Lung microvascular endothelial cell (primary cell): ENCODE measurements around the gene SEMA6B. TPM values are rescaled to one million over a fixed set of nuclear protein-coding genes. Genes with fewer than 3 reads are reported as not detected.
A peak's percentile ranks its signal among the peaks of the same experiment; 100 is the strongest.
"Not testable (repeated sequence)": the region's sequence is repeated elsewhere in the genome, so short reads cannot be mapped to it uniquely, and the experiment has no call there.

Source experiments
- DNase-seq, 2 donors: peaks; one replicate each; pipeline versions ENCODE4 v3.0.0 to v3.0.0-alpha.2; 2010; ENCODE audit warnings: low read depth in 2 of 2
- total RNA-seq: library from RNA; depleted of rRNA; stranded (reverse); fragments of >200 nt; gene quantifications from 2 replicates; pipeline ENCODE4 v1.2.1, GENCODE V29; 2014

SEMA6B gene
- total RNA-seq, 1 donor from 2014 or later = 18.1 TPM

- DNase-seq = peak in 1 of 2 donors; percentile 69
Observed at GRCh38 chr19:4547303-4548237, 11.9 kb downstream of the SEMA6B start.

DNA sequence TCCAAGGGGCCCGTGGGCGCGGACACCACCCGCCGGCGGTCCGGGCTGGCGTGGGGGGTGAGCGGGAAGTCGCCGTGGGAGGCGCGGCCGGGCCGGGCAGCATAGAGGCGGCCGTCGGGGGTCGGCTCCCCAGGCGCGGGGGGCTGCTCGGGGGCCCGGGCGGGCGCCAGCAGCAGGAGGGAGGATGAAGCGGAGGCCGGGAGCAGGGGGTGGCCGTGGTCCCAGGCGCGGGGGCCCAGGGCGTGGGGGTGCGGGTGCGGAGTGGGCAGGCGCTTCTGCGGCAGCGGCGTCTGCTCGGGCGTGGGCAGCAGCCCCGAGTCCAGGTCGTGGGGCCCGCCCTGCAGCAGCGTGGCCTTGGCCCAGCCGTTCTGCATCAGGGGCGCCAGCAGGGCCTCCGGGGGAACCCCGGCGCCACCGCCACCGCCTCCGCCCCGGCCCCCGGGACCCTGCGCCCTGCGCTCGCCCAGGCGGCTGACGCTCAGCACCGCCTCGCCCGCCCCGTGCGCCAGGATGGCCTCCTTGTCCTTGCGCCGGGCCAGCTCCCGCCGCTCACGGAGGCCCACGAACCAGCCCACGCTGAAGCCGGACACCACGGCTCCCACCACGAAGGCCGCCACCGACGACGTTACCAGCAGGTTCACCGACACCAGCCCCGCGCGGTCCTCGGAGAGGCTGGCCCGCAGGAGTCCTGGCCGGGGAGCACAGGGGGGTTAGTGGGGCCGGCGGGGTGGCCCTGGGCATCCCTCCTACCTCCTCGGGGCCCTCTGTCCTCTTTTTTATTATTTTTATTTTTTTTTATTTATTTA, 15.4 kb downstream of the SEMA6B start:
- no peak for DNase-seq

GRCh38 chr19:4542896-4543841, 16.3 kb downstream of the SEMA6B start:
- DNase-seq = no peak

DNA sequence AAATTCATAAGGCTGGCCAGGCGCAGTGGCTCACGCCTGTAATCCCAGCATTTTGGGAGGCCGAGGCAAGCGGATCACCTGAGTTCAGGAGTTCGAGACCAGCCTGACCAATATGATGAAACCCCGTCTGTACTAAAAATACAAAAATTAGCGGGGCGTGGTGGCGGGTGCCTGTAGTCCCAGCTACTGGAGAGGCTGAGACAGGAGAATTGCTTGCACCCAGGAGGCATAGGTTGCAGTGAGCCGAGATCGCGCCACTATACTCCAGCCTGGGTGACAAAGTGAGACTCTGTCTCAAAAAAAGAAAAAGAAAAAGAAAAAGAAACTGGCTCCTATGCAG, 17.7 kb downstream of the SEMA6B start:
- not testable (repeated sequence) for DNase-seq

DNA sequence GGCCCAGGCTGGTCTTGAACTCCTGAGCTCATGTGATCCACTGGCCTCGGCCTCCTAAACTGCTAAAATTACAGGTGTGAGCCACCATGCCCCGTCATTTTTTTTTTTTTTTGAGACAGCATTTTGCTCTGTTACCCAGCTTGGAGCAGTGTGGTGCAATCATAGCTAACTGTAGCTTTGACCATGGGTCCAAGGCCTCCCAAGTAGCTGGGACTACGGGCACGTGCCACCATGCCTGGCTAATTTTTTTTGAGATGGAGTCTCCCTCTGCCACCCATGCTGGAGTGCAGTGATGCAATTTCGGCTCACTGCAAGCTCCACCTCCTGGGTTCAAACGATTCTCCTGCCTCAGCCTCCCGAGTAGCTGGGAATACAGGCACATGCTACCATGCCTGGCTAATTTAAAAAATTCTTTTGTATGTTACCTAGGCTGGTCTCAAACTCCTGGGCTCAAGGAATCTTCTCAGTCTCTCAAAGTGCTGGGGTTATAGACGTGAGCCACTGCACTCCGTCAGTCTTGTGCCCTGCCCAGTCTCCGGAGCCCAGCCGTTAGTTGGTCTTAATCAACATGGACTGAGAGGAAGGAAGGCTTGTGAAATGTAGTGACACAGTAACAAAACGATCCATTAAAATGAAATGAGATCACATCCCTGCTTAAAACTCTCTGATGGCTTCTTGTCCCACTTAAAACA, 18.2 kb downstream of the SEMA6B start:
- no peak for DNase-seq

DNA sequence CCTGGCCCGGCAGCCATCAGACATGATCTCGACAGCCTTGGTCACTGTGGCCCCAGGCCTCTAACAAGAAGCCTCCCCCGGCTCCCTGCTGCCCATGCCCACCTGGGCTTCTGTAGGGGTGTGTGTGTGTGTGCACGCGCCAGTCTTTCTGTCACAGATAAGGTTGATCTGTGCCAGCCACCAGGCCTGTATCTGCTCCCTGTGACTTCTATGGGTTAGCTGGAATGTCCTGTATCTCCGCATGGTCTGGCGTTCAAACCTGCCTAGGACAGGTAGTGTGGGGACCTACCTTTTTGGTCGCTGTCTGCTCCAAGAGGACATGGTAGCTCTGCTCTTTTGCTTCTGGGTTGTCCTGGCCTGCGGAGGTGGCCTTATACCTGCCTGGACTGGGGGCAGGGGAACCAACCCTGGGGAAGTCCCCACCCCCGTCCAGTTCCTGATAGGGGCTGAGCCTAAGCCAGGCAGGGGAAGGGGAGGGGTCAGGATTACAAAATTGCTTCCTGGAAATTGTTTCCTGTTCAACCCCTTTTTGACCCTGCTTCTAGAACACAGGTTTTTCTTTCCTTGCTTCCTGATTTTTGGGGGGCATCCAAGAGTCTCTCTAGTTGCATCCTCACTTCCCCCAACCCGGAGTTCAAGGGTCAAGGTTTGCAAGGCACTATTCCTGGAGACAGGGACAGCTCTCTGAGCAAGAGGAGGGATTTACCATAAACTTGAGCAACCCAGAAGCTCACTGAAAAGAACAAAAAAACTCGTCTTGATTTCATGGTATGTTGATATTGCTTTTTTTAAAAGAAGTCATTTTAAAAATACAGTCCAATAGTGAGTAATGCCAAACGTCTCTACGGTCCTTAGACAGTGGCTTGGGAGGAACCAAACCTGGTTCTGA, 19.5 kb downstream of the SEMA6B start, which contains the start of gene LRG1:
Gene LRG1 (minus strand): TSS at position 344 of the 889 bp plus-strand sequence. CDS start 23 bp downstream, at position 321.
- DNase-seq = peak in 1 of 2 donors; percentile 77

DNA sequence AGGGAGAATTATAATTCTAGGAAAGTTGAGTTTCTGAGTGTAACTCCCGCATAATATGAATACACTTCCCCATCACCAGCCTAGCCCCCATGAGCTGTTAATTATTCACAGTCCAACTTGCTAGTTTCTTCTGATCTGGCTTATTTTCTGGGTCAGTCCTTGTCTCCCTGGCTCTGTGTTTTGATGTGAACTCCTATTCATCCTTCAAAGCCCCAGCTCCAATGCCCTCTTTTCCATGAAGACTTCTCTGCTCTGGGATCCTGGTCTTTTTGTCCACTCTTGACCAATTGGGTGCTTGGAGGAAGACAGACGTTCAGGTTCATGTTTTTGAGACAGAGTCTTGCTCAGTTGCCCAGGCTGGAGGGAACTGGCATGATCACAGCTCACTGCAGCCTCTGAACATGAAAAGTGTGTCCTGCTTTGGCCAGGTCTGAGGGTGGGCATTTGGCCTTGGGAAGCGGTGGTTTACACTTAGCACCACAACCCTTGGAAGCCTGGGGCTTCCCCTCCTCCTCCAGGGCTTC, 20.3 kb downstream of the SEMA6B start:
- DNase-seq = no peak

DNA sequence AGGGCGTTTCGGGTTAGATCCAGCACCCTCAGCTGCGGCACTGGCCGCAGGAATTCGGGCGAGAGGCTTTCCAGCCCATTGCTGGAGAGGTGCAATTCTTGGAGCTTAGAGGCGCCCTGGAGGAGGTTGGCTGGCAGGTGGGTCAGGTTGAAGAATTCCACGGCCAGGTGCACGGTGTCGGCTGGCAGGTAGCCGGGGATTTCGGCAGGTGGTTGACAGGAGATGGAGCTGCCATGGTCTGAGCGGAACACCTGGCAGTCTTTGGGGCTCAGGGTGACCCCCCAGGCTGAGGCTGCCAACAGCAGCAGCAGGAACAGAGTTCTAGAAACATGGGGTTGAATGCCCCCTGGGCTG, 20.9 kb downstream of the SEMA6B start:
- no peak for DNase-seq

DNA sequence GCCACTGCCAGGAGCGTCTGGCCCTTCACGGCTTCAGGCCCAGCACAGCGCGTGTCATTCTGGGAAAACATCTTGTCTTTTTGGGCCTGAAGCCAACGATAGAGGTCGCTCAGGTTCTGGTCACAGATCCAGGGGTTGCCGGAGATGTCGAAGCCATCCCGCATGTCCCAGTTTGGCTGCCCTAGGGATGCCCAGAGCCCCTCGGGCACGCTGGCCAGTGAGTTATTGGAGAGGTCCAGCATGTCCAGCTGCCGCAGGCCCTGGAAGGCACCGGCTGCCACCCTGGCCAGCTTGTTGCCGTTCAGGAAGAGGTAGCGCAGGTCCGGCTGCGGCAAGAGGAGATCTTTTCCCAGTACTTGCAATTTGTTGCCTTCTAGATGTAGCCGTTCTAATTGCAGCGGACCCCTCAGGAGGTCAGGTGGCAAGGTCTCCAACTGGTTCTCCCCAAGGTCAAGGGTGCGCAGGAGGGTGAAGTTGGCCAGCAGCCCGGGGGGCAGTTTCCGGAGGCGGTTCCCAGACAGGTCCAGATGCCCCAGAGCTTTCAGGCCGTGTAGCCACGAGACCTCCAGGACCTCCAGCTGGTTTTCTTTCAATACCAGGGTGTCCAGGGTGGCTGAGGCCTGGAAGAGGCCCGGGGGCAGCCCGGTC, 21.4 kb downstream of the SEMA6B start:
- DNase-seq = no peak

GRCh38 chr19:4536798-4537197, 22.7 kb downstream of the SEMA6B start:
- no peak for DNase-seq

- DNase-seq = peak; percentile 45 to 89
Observed at GRCh38 chr19:4534836-4535658, 24.4 kb downstream of the SEMA6B start, which contains the start of gene PLIN5. Gene PLIN5, minus strand, starts transcription at chr19:4535224. Its CDS starts 1,150 bp downstream, at chr19:4534074.

DNA sequence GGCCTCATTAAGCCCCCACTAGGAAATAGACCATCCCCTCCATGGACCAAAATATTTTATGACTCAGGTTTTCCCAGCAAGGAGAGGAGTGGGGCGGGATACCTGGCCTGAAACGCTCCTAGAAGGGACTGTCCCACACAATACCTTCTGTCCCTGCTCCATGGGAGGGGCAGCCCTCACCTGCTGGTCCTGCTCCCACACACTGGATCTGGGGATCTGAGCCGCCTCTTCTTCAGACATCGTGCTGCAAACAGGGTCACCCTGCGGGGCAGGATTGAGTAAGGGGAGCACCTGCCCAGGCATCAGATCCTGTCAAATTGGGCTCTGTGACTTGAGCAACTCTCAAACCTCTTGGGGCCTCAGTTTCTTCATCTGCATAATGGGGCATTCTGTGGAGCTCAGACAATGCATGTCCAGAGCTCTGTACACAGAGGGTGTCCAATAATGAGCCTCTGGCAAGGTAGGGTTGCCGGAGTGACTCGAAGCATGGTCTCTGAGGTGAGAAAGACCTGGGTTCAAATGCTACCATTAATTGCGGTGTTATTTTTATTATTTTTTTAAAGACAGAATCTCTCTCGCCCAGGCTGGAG, 25.6 kb downstream of the SEMA6B start:
- DNase-seq = no peak

DNA sequence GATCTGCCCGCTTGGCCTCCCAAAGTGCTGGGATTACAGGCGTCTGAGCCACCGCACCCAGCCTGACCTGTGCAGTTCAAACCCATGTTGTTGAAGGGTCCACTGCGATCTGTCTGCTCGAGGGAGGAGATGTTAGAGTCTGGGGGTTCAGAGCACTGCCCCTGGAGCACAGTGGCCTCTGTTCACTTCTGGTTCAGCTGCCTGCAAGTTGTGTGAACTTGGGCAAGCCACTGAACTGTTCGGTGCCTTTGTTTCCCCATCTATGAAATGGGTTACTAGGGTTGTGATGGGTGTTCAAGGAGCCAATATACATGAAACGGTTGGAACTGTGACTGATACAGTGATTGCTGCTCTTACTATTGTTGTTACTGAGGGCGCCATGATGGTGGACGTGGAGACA, 26.1 kb downstream of the SEMA6B start:
- no peak for DNase-seq

GRCh38 chr19:4531562-4532165, 27.8 kb downstream of the SEMA6B start:
- DNase-seq = no peak

- DNase-seq = no peak
Observed at GRCh38 chr19:4529924-4530522, 29.5 kb downstream of the SEMA6B start.

DNA sequence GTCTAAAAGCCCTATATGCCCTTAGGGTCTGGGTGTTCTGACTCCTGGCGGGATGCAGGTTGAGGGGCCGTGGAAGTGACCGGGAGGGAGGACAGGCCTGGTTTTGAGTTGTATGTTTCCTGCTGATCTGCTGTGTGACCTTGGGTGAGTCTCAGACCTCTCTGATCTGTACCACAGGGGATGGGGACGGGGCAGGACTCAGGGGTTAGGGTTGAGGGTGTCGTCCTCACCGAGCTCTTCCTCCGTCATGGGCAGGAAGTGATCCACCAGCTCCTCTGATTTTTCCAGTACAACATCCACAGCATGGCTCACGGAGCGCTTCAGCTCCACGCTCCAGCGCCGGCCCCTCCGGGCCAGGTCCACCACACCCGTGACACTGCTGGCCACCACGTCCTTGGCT, 30.6 kb downstream of the SEMA6B start:
- peak in 1 of 2 donors; percentile 21 for DNase-seq

DNA sequence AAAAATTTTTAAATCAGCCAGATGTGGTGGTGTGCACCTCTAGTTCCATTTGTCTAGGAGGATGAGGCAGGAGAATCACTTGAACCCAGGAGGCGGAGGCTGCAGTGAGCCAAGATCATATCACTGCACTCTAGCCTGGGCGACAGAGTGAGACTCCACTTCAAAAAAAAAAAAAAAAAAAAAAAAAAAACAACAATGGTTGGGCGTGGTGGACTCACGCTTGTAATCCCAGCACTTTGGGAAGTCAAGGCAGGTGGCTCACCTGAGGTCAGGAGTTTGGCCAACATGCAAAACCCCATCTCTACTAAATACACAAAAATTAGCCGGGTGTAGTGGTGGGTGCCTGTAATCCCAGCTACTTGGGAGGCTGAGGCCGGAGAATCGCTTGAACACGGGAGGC, 32.1 kb downstream of the SEMA6B start:
- not testable (repeated sequence) for DNase-seq
